ENCODE measurements around the gene MYO10. TPM values are rescaled to one million over a fixed set of nuclear protein-coding genes. Genes with fewer than 3 reads are reported as not detected.
"Not testable (repeated sequence)": the region's sequence is repeated elsewhere in the genome, so short reads cannot be mapped to it uniquely, and the experiment has no call there.

Gene MYO10
- total and polyA plus RNA-seq, 2 experiments from 2014 or later: 33.7 to 52.4 TPM

DNA sequence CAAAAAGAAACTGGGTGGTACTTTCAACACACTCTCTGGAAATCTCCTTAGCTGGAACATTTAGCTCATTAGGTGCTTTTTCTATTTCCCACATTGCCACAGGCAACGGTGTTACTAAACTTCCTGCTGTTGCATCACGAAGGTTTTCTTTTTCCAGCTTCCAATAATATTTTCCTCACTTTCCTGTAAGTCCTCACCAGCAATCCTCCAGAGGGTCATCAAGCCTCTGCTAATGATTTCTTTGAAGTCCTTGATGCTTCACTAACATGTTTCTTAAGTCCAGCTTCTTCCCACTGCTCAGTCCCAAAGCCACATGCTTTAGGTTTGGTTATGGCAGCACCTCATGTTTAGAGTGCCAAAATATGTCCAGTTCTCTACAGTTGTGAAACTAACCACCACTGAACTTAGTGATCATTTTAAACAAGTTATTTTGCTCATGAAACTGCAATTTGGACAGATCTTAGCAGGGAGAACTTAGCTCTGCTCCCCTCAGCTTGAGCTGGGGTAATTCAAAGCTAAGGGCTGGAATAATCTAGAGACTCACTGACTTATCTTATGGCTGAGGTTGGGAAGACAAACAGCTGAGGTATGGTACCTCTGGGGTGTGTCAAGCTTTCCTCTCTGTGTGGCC is 279.4 kb downstream of the MYO10 start:
- H3K9me2 ChIP-seq (replicated peaks; ENCODE audit: insufficient read depth): no peaks in the 10 kb centered on the region
- no peaks in the 10 kb centered on the region for H3K9me3 ChIP-seq (ENCODE audit: low read depth)
- H2AFZ ChIP-seq: no peak overlapping the region
- H3K4me2 ChIP-seq: no peak overlapping the region
- H3K27ac ChIP-seq: no peak overlapping the region
- 75% methylated on average over 2 of the region's 2 CpGs for WGBS (ENCODE audit: low lambda C conversion rate, missing lambda C conversion rate)
- H3K36me3 ChIP-seq (replicated peaks; ENCODE audit: insufficient read depth, low read depth): no peaks in the 10 kb centered on the region
- no peak for DNase-seq (ENCODE audit: low spot score)
- TF ChIP-seq, protein P1, sequence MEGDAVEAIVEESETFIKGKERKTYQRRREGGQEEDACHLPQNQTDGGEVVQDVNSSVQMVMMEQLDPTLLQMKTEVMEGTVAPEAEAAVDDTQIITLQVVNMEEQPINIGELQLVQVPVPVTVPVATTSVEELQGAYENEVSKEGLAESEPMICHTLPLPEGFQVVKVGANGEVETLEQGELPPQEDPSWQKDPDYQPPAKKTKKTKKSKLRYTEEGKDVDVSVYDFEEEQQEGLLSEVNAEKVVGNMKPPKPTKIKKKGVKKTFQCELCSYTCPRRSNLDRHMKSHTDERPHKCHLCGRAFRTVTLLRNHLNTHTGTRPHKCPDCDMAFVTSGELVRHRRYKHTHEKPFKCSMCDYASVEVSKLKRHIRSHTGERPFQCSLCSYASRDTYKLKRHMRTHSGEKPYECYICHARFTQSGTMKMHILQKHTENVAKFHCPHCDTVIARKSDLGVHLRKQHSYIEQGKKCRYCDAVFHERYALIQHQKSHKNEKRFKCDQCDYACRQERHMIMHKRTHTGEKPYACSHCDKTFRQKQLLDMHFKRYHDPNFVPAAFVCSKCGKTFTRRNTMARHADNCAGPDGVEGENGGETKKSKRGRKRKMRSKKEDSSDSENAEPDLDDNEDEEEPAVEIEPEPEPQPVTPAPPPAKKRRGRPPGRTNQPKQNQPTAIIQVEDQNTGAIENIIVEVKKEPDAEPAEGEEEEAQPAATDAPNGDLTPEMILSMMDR (IDR thresholded peaks at IDR 0.05; ENCODE audit: poor library complexity): no peak
- TF ChIP-seq EZH2phosphoT487 (IDR thresholded peaks at IDR 0.05; ENCODE audit: low read depth, severe bottlenecking, unreplicated experiment): no peak
- TF ChIP-seq EZH2 (IDR thresholded peaks at IDR 0.05; ENCODE audit: borderline replicate concordance): no peak
- H3K79me2 ChIP-seq: no peaks in the 10 kb centered on the region
- H4K20me1 ChIP-seq (ENCODE audit: insufficient read depth, poor library complexity, severe bottlenecking): no peaks in the 10 kb centered on the region
- no peaks in the 10 kb centered on the region for H3K27me3 ChIP-seq
- no peak overlapping the region for H3K4me3 ChIP-seq
- H3K4me1 ChIP-seq (ENCODE audit: insufficient read depth): no peaks in the 10 kb centered on the region

DNA sequence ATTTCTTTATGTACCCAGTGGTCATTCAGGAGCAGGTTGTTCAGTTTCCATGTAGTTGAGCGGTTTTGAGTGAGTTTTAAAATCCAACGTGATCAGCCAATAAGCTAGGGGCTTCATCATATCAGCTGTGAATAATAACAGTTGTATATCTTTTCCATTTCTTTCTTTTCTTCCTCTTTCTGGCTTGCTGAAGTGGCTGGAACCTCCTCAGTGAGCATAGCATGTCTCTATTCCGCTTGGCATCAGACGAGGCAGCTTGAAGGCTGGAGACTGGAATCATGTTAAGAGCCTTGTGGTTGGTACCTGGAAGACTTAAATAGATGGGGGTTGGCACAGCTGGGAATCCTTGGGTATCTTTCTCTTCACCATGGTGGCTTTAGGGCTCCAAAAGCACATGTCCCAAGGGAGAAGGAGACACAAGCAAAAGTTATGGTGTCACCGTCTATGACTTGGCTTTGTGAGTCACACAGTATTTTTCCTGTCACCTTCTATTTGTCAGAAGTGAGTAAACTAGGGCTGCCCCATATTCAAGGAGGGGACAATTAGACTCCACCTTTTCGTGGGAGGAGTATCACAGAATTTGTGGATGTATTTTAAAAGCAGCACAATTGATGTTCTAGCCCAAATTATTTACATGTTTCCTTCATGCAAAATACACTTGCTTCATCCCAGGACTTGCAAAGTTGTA is 281.3 kb downstream of the MYO10 start:
- Histone ChIP-seq H3K9me2 (replicated peaks; ENCODE audit: insufficient read depth) (no peaks in the 10 kb centered on the region), H3K27ac (no peak overlapping the region), H2AFZ (no peak overlapping the region), H3K36me3 (replicated peaks; ENCODE audit: insufficient read depth, low read depth) (no peaks in the 10 kb centered on the region), H3K4me3 (no peak overlapping the region), H3K79me2 (no peaks in the 10 kb centered on the region), H3K27me3 (no peaks in the 10 kb centered on the region), H3K4me1 (ENCODE audit: insufficient read depth) (no peaks in the 10 kb centered on the region), H3K4me2 (no peak overlapping the region), H3K9me3 (ENCODE audit: low read depth) (no peaks in the 10 kb centered on the region), H4K20me1 (ENCODE audit: insufficient read depth, poor library complexity, severe bottlenecking) (no peaks in the 10 kb centered on the region)
- WGBS (ENCODE audit: low lambda C conversion rate, missing lambda C conversion rate): 62% methylated on average over 6 of the region's 6 CpGs
- no peak for DNase-seq (ENCODE audit: low spot score)
- TF ChIP-seq EZH2 (IDR thresholded peaks at IDR 0.05; ENCODE audit: borderline replicate concordance): no peak
- TF ChIP-seq, protein P1 (IDR thresholded peaks at IDR 0.05; ENCODE audit: poor library complexity): no peak
- TF ChIP-seq EZH2phosphoT487 (IDR thresholded peaks at IDR 0.05; ENCODE audit: low read depth, severe bottlenecking, unreplicated experiment): no peak

DNA sequence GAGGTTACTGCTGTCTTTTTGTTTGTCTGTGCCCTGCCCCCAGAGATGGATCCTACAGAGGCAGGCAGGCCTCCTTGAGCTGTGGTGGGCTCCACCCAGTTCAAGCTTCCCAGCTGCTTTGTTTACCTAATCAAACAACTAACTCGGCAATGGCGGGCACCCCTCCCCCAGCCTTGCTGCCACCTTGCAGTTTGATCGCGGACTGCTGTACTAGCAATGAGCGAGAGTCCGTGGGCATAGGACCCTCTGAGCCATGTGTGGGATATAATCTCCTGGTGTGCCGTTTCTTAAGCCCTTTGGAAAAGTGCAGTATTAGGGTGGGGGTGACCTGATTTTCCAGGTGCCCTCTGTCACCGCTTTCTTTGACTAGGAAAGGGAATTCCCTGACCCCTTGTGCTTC is 287.3 kb downstream of the MYO10 start:
- 90% methylated on average over 7 of the region's 8 CpGs for WGBS (ENCODE audit: low lambda C conversion rate, missing lambda C conversion rate)
- H4K20me1 ChIP-seq (ENCODE audit: insufficient read depth, poor library complexity, severe bottlenecking); H3K79me2 ChIP-seq; H3K9me2 ChIP-seq (replicated peaks; ENCODE audit: insufficient read depth); H3K9me3 ChIP-seq (ENCODE audit: low read depth); H3K4me2 ChIP-seq; H3K4me1 ChIP-seq (ENCODE audit: insufficient read depth); H3K27ac ChIP-seq; DNase-seq (ENCODE audit: low spot score); H3K36me3 ChIP-seq (replicated peaks; ENCODE audit: insufficient read depth, low read depth); H3K27me3 ChIP-seq; H2AFZ ChIP-seq; H3K4me3 ChIP-seq: not testable (repeated sequence)

DNA sequence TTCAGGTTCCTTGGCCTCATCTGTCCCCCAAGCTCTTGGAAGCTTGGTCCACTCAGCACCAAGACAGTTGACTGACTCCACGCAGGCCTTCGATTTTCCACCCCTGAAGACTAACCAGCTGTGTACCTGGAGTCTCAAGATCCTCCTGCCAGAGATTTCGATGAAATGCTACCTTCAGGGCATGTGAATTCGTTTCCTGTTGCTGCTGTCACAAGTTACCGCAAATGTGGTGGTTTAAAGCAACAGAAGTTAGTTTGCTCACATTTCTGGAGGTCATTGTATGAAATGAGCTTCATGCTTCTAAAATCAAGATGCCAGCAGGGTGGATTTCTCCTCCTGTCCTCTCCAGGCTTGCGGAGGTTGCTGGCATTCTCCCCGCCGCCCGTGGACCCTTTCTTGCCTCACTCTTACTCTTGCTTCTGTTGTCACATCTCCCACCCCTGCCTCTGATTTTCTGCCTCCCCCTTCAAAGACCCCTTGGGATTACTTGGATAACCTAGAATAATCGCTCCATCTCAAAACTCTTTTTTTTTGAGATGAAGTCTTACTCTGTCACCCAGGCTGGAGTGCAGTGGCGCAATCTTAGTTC is 291.7 kb downstream of the MYO10 start:
- Histone ChIP-seq H2AFZ (no peak overlapping the region), H3K4me3 (no peak overlapping the region), H3K79me2 (no peaks in the 10 kb centered on the region), H3K27me3 (no peaks in the 10 kb centered on the region), H4K20me1 (ENCODE audit: insufficient read depth, poor library complexity, severe bottlenecking) (no peaks in the 10 kb centered on the region), H3K4me1 (ENCODE audit: insufficient read depth) (no peaks in the 10 kb centered on the region), H3K9me2 (replicated peaks; ENCODE audit: insufficient read depth) (no peaks in the 10 kb centered on the region), H3K27ac (no peak overlapping the region), H3K4me2 (no peak overlapping the region), H3K36me3 (replicated peaks; ENCODE audit: insufficient read depth, low read depth) (no peaks in the 10 kb centered on the region), H3K9me3 (ENCODE audit: low read depth) (no peaks in the 10 kb centered on the region)
- WGBS (ENCODE audit: low lambda C conversion rate, missing lambda C conversion rate): 81% methylated on average over 11 of the region's 11 CpGs
- DNase-seq (ENCODE audit: low spot score): no peak
- TF ChIP-seq EZH2 (IDR thresholded peaks at IDR 0.05; ENCODE audit: borderline replicate concordance) (no peak), EZH2phosphoT487 (IDR thresholded peaks at IDR 0.05; ENCODE audit: low read depth, severe bottlenecking, unreplicated experiment) (no peak)
- TF ChIP-seq, protein P1 (IDR thresholded peaks at IDR 0.05; ENCODE audit: poor library complexity): no peak
